HUDEP-2 (cell line): ENCODE results near the gene NPAS3.

Source experiments
- DNase-seq, 76 experiments: peaks; one replicate each; lab custom pipeline; 2025; ENCODE audit not compliant: unreplicated experiment in 76 of 76; lab: John Stamatoyannopoulos, UW

NPAS3 gene

GRCh38 chr14:33009673-33010072 lies 71.0 kb downstream of the NPAS3 start:
- no peak for DNase-seq

GRCh38 chr14:33010495-33010894 lies 71.8 kb downstream of the NPAS3 start:
- no peak for DNase-seq

- DNase-seq, result no peak
These were observed 76.0 kb downstream of the NPAS3 start for GRCh38 chr14:33014710-33015109.

GRCh38 chr14:33016613-33017012 lies 77.9 kb downstream of the NPAS3 start:
- no peak for DNase-seq

GRCh38 chr14:33017016-33017415 lies 78.3 kb downstream of the NPAS3 start:
- no peak for DNase-seq

- DNase-seq, result no peak
These were observed 80.7 kb downstream of the NPAS3 start for GRCh38 chr14:33019346-33019745.

GRCh38 chr14:33026850-33027430 lies 88.3 kb downstream of the NPAS3 start:
- DNase-seq, result no peak

- no peak for DNase-seq
These were observed 90.8 kb downstream of the NPAS3 start for GRCh38 chr14:33029511-33029910.

DNA sequence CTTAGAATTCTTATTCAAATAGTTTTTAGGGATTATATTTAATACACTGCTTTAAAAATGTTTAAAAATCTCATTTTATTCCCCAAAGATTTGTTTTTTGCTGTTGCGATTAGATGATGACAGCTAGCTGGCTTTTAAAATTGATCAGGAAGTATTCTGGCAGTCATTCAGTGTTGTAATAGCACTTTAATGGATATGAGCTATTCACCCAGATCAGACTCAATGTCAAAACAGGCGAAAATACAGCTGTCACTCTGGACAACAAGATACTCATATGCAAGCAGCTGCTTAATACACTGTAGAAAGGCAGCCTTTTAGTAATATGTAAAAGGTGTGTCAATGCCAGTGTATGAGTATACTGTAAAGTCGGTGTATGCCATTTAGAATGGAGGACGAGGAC lies 91.7 kb downstream of the NPAS3 start:
- no peak for DNase-seq

GRCh38 chr14:33035416-33036194 lies 96.9 kb downstream of the NPAS3 start:
- DNase-seq, result no peak

DNA sequence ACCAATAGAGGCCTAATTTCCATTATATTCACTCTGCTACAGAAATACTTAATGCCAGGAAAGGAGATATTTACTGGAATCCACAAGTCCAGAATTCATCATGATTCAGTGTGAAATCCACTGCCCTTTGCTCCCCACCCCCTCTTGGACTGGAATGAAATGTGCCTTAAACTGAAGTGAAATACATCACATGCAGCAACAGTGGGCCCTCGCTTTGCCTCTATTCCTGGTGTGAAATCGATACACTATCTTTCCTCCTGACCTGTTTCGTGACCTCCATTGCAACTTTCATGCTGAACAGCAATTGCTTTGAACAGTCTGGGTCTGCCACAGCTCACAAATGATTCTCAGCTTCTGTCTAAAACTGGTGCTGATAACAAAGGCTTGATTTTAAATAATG lies 100.6 kb downstream of the NPAS3 start:
- DNase-seq, result no peak

- no peak for DNase-seq
These were observed 101.9 kb downstream of the NPAS3 start for GRCh38 chr14:33040372-33041140.

DNA sequence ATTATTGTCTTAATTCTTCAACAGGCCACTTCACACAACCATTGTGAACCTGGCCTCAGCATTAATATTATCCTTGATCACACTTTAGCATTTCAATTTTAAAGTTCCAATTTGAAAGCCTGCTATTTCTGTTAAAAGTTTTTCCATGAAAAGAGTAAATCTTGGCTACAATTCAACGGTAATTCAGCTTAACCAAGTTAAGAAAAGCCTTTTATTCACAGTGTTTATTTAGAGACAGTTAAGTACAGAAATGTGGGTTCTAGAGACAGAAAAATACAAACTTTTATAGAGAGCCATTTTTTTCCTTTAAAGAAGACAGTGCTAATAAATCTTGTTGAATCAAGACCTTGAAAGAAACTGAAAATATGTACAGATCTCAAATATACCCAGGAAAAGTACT lies 103.9 kb downstream of the NPAS3 start:
- DNase-seq, result no peak

GRCh38 chr14:33045760-33046159 lies 107.1 kb downstream of the NPAS3 start:
- DNase-seq, result no peak

DNA sequence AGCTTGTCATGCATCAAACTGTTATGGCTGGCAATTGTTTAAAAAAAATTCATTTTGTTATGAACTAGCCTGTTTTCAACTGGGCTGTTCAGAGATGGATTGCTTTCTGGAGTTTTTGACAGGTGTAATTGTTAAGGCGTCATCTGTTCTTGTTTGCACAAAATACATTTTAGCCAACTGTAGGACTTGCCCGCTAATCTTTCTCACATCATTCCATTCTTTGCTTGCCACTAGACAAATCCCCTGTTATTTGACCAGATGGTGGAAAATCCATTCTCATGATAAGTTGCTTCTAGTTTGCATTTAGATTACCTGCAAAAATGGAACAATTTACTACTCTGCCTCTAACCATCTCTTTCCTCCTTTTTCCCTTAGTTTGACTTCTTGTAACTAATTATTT lies 114.3 kb downstream of the NPAS3 start:
- DNase-seq, result no peak

- no peak for DNase-seq
These were observed 117.5 kb downstream of the NPAS3 start for GRCh38 chr14:33056213-33056612.

DNA sequence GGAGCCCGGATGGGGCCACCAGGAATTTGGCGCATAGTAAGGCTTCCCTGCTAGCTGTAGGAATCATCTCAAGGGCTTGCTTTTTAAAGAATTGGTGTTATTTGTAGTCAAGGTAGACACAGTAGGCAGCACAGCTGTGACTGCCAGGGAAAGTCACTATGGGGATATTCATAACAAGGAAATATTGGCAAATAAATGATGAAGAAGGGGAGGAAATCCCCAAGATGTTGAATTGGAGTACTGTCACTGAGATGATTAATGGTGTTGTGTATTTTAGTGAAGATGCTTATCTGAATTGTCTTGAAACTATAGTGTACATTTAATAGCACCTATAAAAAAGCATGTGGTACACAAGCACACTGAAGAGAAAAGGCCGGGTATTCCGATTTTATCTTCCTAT lies 118.9 kb downstream of the NPAS3 start:
- no peak for DNase-seq

- no peak for DNase-seq
These were observed 123.1 kb downstream of the NPAS3 start for GRCh38 chr14:33061667-33062325.

GRCh38 chr14:33062476-33062875 lies 123.8 kb downstream of the NPAS3 start:
- no peak for DNase-seq

GRCh38 chr14:33062881-33063280 lies 124.2 kb downstream of the NPAS3 start:
- DNase-seq, result no peak

GRCh38 chr14:33063521-33063920 lies 124.8 kb downstream of the NPAS3 start:
- DNase-seq, result no peak
